Skeletal muscle cell (primary cell): ENCODE results near the gene BAZ2B.
"Not testable (repeated sequence)": the region's sequence is repeated elsewhere in the genome, so short reads cannot be mapped to it uniquely, and the experiment has no call there.

ENCODE experiments used
- DNase-seq: peaks from one replicate; pipeline ENCODE4 v3.0.0-alpha.2; 2010; ENCODE audit warnings: low read depth
- H3K4me3 ChIP-seq: 2 replicates; pipeline ENCODE4 v1.5.1; 2011; ENCODE audit warnings: low read depth, mild to moderate bottlenecking, control low read depth, low read length, moderate library complexity

The BAZ2B gene

DNA sequence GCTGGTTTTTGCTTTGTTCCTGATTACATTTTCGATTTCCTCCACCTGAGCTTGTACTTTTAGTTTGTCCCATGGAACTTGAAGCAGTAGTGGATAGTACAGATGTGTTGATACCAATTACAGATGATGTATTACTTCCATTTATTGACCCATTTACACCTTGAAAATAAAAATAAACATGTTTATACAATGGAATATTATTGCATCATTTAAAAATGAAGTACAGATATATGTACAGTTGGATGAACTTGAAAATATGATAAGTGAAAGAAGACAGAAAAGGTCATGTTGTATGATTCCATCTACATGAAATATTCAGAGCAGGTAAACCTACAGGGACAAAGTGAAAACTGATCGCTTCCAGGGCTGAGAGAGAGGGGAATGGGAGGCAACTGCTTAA lies 169.5 kb downstream of the BAZ2B start:
- no peak for DNase-seq
- no peak overlapping the region for H3K4me3 ChIP-seq

DNA sequence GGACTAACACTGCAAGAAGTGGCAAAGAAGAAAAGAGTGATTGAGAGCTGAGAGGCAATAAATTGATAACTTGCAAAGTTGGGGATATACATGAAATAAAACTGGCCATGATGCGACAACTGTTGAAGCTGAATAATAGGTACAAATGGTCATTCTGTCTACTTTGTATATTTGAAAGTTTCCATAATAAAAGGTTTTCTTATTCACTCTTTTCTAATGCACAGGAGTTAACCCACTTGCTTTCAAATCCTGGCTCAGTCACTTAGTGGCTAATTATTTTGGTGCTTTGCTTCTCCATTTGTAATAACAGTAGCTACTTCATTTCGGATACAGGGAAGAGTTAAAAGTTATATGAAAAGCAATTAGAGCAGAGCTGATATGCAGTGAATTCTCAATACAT lies 170.1 kb downstream of the BAZ2B start:
- no peak overlapping the region for H3K4me3 ChIP-seq
- DNase-seq, result no peak

DNA sequence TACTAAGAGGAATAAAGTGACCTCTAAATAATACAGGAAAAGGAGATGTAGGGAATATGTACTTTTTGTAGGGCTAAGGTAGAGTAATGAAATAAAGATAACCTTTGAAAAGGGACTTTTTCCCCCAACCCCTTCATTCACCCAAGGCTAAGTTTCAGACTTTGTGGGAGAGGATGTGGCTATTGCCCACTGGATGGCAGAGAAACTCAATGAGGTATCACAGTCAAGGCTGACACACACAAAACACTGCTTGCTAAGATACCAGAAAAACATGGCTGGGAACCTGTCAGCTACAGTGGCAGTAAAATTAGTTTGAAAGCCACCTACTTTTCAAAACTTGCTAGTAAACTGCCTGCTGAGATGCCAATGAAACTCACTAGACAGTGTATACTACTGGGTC lies 171.0 kb downstream of the BAZ2B start:
- H3K4me3 ChIP-seq, result no peak overlapping the region
- no peak for DNase-seq

- H3K4me3 ChIP-seq, result no peak overlapping the region
- DNase-seq, result no peak
Measured at GRCh38 chr2:159444754-159445153, 171.6 kb downstream of the BAZ2B start.

DNA sequence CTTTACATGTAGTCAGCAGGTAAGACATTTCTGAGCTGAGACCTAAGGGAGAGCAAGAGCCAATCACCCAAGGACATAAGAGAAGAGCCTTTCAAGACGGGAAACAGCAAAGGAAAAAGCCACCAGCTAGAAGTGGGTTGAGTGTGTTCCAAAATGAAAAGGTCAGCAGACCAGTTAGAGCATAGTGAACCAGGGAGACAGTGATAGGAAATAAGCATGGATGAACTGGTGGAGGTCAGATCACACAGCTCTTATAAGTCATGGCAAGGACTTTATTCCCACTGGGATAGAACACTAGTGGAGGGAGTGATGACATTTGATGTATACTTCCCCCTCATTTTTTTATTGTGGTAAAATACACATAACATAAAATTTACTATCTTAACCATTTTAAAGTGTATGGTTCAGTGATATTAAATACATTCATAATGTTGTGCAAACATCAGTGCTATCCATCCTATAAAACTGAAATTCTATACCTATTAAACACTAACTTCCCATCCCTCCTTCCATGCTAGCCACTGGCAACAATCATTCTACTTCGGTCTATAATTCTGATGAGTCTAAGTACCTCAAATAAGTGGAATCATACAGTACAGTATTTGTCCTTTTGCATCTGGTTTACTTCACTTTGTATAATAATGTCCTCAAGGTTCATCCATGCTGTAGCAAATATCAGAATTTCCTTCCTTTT lies 174.0 kb downstream of the BAZ2B start:
- no peak for DNase-seq
- H3K4me3 ChIP-seq, result no peak overlapping the region

DNA sequence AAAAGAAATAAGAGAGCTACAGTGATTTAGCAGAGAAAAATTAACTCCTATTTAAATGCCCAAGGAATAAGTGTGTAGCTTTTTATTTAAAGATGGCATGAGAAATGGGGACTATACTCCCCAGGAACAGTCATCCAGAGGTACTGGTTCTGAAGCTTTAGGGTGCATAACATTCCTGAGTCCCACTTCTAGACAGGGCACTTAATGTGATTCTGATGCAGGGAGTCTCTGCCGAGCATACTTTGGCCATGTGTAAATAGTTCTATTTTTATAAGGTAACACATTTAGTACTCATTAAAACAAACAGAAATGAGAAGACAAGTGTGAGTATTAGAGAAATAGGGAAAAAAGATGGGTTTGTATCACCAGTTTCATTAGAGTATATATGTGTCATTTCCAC lies 175.2 kb downstream of the BAZ2B start:
- no peak for DNase-seq
- H3K4me3 ChIP-seq, result no peak overlapping the region

DNA sequence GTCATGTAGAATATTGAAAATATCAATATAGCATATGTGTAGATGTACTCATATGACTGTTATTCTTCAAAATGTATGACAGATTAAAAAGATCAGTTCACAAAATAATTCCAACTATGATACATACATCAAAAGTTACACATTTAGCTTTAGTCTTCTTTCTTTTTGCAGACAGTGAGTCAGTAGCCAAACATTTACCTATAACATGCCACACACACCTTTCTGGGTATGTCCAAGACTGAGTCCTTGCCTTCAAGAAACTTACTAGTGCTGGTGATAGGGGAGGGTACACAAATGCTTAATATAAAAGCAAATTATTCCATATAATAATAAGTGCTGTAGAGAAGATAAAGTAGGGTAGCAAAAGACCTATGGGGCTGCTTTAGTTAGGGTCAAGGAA lies 176.9 kb downstream of the BAZ2B start:
- no peak for DNase-seq
- no peak overlapping the region for H3K4me3 ChIP-seq

- no peak for DNase-seq
- H3K4me3 ChIP-seq, result no peak overlapping the region
Measured at GRCh38 chr2:159438720-159439353, 177.5 kb downstream of the BAZ2B start.

GRCh38 chr2:159438284-159438683 lies 178.1 kb downstream of the BAZ2B start:
- no peak overlapping the region for H3K4me3 ChIP-seq
- DNase-seq, result no peak

- H3K4me3 ChIP-seq, result no peak overlapping the region
- no peak for DNase-seq
Measured at GRCh38 chr2:159432610-159433009, 183.7 kb downstream of the BAZ2B start.

DNA sequence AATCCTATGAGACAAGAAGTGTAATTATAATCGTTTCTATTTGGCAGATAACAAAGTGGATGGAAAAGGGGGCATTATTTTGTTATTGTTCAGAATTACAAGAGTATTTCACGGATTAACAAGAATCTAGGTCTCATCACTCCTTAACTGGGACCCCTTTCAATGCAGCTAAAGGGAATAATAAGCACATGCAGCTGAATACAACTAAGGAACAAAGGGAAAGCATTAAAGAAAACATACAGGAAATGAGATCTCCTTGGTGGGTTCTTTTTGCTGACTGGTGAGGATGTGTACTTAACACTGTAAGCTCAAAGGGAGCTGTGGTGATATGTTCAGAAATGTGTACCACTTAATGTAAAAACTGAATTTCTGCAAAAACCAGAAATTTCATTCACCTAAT lies 189.3 kb downstream of the BAZ2B start:
- no peak for DNase-seq

GRCh38 chr2:159419403-159419802 lies 196.9 kb downstream of the BAZ2B start:
- H3K4me3 ChIP-seq, result no peak overlapping the region
- no peak for DNase-seq

More for the DNA sequence above, 189.3 kb downstream of the BAZ2B start:
- no peak overlapping the region for H3K4me3 ChIP-seq

DNA sequence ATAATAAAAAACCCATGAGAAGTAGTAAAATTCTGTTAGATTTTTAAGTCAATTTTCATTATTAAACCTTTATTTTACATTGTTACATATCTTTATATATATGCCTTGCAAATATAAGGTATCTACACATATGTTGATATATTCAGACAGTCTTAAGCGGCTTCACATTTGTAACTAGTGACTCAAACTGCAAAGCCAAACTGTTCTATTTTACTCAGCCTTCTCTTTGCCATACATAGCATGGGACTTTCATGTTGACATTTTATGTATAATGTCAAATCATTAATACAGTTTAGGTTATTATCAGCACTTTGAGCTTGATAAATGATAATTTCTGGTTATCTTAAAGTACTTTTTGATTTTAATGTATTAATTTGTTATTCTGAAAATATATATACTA lies 204.9 kb downstream of the BAZ2B start:
- no peak for DNase-seq
- no peak overlapping the region for H3K4me3 ChIP-seq

GRCh38 chr2:159410276-159410675 lies 206.1 kb downstream of the BAZ2B start:
- DNase-seq, result no peak
- no peak overlapping the region for H3K4me3 ChIP-seq

- no peak overlapping the region for H3K4me3 ChIP-seq
- no peak for DNase-seq
Measured at GRCh38 chr2:159409116-159409800, 207.1 kb downstream of the BAZ2B start.

DNA sequence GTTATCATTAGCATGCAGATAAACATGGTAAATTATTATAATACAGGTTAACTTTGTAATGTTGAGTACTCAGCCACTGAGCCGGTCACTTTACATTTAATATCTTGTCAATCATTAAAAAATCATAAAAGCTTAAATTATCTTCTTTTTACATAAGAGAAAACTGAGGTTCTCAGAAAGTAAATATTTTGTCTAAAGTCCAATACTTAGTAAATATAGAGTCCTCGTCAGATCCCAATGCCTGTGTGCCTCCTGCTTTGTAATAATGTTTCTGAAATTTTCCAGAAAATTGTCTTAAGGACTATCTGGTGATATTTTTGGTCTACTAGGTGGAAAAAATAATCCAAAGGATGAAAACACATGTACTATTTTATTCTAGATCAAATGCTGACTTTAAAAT lies 213.6 kb downstream of the BAZ2B start:
- H3K4me3 ChIP-seq, result no peak overlapping the region

DNA sequence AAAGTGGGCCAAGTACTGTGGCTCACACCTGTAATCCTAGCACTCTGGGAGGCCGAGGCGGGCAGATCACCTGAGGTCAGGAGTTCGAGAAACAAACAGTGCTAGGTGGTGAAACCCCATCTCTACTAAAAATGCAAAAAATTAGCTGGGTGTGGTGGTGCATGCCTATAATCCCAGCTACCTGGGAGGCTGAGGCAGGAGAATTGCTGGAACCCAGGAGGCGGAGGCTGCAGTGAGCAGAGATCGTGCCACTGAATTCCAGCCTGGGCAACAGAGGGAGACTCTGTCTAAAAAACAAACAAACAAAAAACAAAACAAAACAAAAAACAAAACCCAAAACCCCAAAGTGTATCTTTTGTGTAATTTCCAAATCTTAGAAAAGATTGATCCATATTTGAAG lies 214.2 kb downstream of the BAZ2B start:
- not testable (repeated sequence) for DNase-seq, H3K4me3 ChIP-seq

More for the DNA sequence above, 213.6 kb downstream of the BAZ2B start:
- DNase-seq, result no peak

DNA sequence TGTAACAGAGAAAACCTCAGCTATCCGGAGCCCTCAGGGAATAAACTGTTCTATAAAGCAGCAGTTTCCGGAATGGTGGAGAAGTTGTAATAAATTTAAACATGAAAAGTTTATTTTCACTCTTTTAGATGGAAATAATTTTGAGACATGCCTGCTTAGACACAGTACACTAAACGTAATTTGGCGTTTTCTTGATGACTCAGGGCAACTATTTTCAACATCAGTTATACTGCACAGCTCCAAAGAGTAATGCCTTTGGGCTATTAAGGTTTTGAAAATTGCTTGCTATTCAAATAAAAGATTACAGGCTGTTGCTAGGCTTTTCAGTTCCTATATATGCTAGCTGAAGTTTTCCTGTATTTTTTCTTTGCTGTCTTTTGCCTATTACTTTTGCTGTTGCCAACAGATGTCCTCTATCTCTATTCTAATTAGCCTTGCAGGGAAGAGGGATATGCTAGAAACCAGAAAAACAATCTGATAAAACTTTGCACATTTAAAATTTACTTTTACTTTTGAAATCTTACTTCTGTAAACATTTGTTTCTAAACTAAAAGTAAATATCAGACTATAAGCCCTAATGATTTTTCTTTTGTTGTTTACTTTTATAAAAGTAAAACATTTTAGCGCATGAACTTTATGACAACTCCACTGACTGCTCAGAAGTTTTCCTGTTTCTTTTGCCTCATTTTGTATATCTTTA lies 216.5 kb downstream of the BAZ2B start:
- no peak overlapping the region for H3K4me3 ChIP-seq
- no peak for DNase-seq

- no peak overlapping the region for H3K4me3 ChIP-seq
- no peak for DNase-seq
Measured at GRCh38 chr2:159396799-159397198, 219.5 kb downstream of the BAZ2B start.

GRCh38 chr2:159382447-159383028 lies 233.8 kb downstream of the BAZ2B start:
- H3K4me3 ChIP-seq, result no peak overlapping the region
- DNase-seq, result no peak
